GM12892 (cell line): ENCODE measurements around the gene DYNC1LI2.

Experiments
- POLR2A ChIP-seq: IDR thresholded peaks from 2 replicates; pipeline ENCODE4 v1.6.1; 2011; ENCODE audit warnings: low read depth, low read length, control low read depth
- POLR2AphosphoS5 ChIP-seq: IDR thresholded peaks from 2 replicates; pipeline ENCODE4 v1.6.1; 2011; ENCODE audit warnings: low read depth, low read length, control low read depth
- TAF1 ChIP-seq: IDR thresholded peaks from 2 replicates; pipeline ENCODE4 v1.6.1; 2011; ENCODE audit warnings: low read depth, mild to moderate bottlenecking, control low read depth, low read length, borderline replicate concordance

GRCh38 chr16:66689282-66689681 is 62.1 kb downstream of the DYNC1LI2 start:
- TF ChIP-seq POLR2AphosphoS5 (no peak), POLR2A (no peak), TAF1 (no peak)
